Erythroblast (primary cell): ENCODE measurements around the gene BLOC1S5.

Experiments used
- GATA1 ChIP-seq: IDR thresholded peaks from 2 replicates; pipeline ENCODE4 v1.6.1; 2011; ENCODE audit warnings: low read depth, mild to moderate bottlenecking, control low read depth, low read length, moderate library complexity
- POLR2A ChIP-seq: IDR thresholded peaks from 2 replicates; pipeline ENCODE4 v1.6.1; 2011; ENCODE audit warnings: mild to moderate bottlenecking, low read length

GRCh38 chr6:8006208-8006607, 58.0 kb downstream of the BLOC1S5 start:
- no peak for TF ChIP-seq POLR2A
- no peak for TF ChIP-seq GATA1
